Mucosa of descending colon (tissue), 3 donors: ENCODE data around the gene DALRD3. TPM values are rescaled to one million over a fixed set of nuclear protein-coding genes. Genes with fewer than 3 reads are reported as not detected.

Experiments
- ATAC-seq: fragments of 200-7000 bp; cut with Tn5 transposase; one replicate; pipeline ENCODE4 v1.9.1; 2020; ENCODE audit warnings: mild to moderate bottlenecking, moderate library complexity
- DNase-seq, 3 donors: peaks; one replicate each; pipeline ENCODE4 v3.0.0-alpha.2; 2020
- H3K36me3 ChIP-seq: fragments of 200-600 bp; one replicate; pipeline ENCODE4 v1.8.0; 2021; ENCODE audit warnings: low read depth, mild to moderate bottlenecking
- H3K4me1 ChIP-seq: fragments of 200-600 bp; one replicate; pipeline ENCODE4 v1.8.0; 2021; ENCODE audit warnings: low read depth, mild to moderate bottlenecking
- H3K4me3 ChIP-seq: fragments of 200-600 bp; one replicate; pipeline ENCODE4 v1.8.0; 2021; ENCODE audit warnings: mild to moderate bottlenecking
- H3K9me3 ChIP-seq: fragments of 200-600 bp; one replicate; pipeline ENCODE4 v1.8.0; 2021; ENCODE audit warnings: mild to moderate bottlenecking
- CTCF ChIP-seq: fragments of 200-600 bp; IDR thresholded peaks from one replicate; pipeline ENCODE4 v1.8.0; 2022; ENCODE audit warnings: antibody characterized with exemption, mild to moderate bottlenecking
- intact Hi-C, 2 donors: fragments of 100-400 bp; cut with DNase I in 1 of 2; cut with micrococcal nuclease in 1 of 2; formaldehyde crosslinking; loops; one replicate each; pipeline versions ENCODE4 v1.11.0 to v1.11.1; 2022; cut with DNase I, micrococcal nuclease
- microRNA-seq: library from miRNA; unstranded; fragments of <30 nt; microRNA quantifications from one replicate; pipeline ENCODE4, GENCODE V29; 2019
- total RNA-seq, 3 donors: library from RNA; stranded (reverse); fragmentation: NEBNext Ultra II Directional in 2 of 3; extraction: Animal tissue kit (Norgen Biotek cat#: 25700) in 2 of 3; gene quantifications; one replicate each; pipeline versions ENCODE4 v1.2.1 to v1.2.4, GENCODE V29; 2021 to 2023
- donor health status: DM: no; HTN: no; CAD: no; lungs with moderate emphysema.
- donor health status: DM: no; HTN: no; CAD: no.
- donor health status: DM: no; HTN: yes; CAD: no.

The DALRD3 gene
- total RNA-seq, 3 donors from 2014 or later, result 16.7 to 32.7 (median 18.9) TPM

DNA sequence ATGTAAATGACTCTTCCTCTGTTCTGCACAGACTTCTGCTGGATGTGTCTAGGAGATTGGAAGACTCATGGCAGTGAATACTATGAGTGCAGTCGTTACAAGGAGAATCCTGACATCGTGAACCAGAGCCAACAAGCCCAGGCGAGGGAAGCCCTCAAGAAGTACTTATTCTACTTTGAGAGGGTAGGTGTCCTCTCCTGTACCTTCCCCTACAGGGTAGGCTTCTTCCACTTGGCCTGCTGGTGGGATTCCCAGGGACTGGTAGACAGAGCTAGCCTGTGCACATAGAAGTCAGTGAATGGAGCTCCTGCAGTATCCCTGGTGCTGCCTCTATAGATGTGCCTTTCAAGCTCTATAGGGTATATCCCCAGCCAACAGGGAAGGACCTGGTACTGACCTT, 38.9 kb downstream of the DALRD3 start:
- Histone ChIP-seq H3K4me3 (no peak overlapping the region), H3K4me1 (peaks cover 3% of the 10 kb centered on the region), H3K36me3 (peaks cover 16% of the 10 kb centered on the region), H3K9me3 (no peaks in the 10 kb centered on the region)
- intact Hi-C loops, result no loop called here
- ATAC-seq (no peak), DNase-seq (no peak)
- no peak for TF ChIP-seq CTCF

GRCh38 chr3:48974076-48974864, 44.1 kb downstream of the DALRD3 start:
- ATAC-seq (no peak), DNase-seq (no peak)
- intact Hi-C loops, result no loop called here
- no peaks in the 10 kb centered on the region for H3K9me3 ChIP-seq
- no peak for TF ChIP-seq CTCF
- H3K36me3 ChIP-seq, result peaks cover 10% of the 10 kb centered on the region
- no peaks in the 10 kb centered on the region for H3K4me1 ChIP-seq
- H3K4me3 ChIP-seq, result no peak overlapping the region

DNA sequence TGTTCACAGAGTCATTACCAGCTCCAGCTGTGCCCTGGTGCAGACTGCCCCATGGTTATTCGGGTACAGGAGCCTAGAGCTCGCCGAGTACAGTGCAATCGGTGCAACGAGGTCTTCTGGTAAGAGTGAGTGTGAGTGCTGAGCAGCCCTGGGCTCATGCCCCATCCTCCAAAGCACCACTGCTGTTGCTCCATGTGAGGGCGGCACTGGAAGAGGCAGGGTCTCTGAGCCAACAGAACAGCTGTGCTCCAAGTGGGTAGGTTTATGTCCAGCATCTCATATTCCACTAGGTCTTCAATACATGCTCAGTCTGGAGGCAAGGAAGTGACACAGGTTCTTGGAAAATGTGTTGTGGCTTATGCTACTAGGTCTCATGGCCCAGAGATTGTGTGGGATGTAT, 47.8 kb downstream of the DALRD3 start:
- Histone ChIP-seq H3K4me3 (no peak overlapping the region), H3K9me3 (no peaks in the 10 kb centered on the region), H3K36me3 (peaks cover 9% of the 10 kb centered on the region), H3K4me1 (peaks cover 15% of the 10 kb centered on the region)
- no peak for TF ChIP-seq CTCF
- DNase-seq, result no peak
- intact Hi-C loops, result no loop called here
- ATAC-seq, result no peak

DNA sequence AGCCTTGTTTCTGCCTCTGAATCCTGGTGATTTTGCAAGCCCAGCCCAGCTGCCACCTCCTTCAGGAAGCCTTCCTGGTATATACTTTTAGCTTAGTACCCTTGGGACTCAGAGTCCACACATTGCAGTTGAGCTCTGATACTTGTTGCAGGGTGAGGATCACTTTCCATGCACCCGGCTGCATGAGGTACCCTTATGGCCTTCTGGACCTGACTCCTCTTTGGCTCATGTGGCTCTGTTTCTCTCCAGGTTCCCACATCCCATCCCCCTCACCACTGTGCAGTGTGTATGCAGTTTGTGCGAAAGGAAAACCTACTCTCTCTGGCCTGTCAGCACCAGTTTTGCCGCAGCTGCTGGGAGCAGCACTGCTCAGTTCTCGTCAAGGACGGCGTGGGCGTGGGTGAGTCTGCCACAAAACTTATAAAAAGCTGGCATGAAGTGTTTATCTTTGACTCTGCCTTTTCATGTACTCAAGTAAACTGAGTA, 51.5 kb downstream of the DALRD3 start:
- Histone ChIP-seq H3K4me1 (peaks cover 22% of the 10 kb centered on the region), H3K9me3 (no peaks in the 10 kb centered on the region), H3K4me3 (no peak overlapping the region), H3K36me3 (no peaks in the 10 kb centered on the region)
- intact Hi-C loops, result no loop called here
- TF ChIP-seq CTCF, result no peak
- peak; percentile 77 for ATAC-seq
- peak; percentile 66 to 67 (median 67) for DNase-seq

DNA sequence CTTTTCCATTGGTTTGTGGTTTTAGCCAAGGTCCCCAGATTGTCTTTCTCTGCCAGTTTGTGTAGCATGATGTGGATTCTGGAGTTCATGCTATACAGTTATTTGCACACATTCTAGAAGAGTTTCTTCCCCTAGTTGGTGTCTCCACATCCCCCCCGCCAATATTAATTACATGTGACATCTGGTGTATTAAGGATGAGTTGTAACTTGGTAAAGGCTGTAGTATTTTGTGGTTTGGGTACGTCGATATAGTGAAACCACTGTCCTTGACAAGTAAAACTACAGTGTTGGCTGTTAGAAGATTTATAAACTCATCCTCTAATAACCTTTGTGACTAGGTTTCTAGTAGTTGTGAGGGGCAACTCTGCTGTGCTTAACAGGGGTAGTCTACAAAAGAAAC, 52.0 kb downstream of the DALRD3 start:
- ATAC-seq (no peak), DNase-seq (no peak)
- Histone ChIP-seq H3K4me3 (no peak overlapping the region), H3K4me1 (peaks cover 22% of the 10 kb centered on the region), H3K36me3 (no peaks in the 10 kb centered on the region), H3K9me3 (no peaks in the 10 kb centered on the region)
- TF ChIP-seq CTCF, result no peak
- intact Hi-C loops, result no loop called here

Small RNAs within 50 kb of the gene (microRNA-seq; reads per million reads assigned to microRNA genes)
- 11,751 reads per million, percentile 96 among the genes with 10 or more reads in this experiment for gene MIR191
- 4,783 reads per million, percentile 91 among the genes with 10 or more reads in this experiment for gene MIR425

Other genes starting within 250 kb of the DALRD3 start
- 10 to 100 TPM; 53.3 to 76.3 (median 55.6) TPM for gene PRKAR2A, start 170.7 kb downstream of the DALRD3 start, total RNA-seq
- 10 to 100 TPM; 32.7 to 39.0 (median 36.9) TPM for gene SLC25A20, start 119.7 kb downstream of the DALRD3 start, total RNA-seq
- 100 to 1,000 TPM in 1 of 3 donors, 10 to 100 TPM in 2; 73.3 to 109 (median 82.1) TPM for gene ARIH2, start 99.7 kb downstream of the DALRD3 start, total RNA-seq
- 10 to 100 TPM; 40.2 to 60.6 (median 41.4) TPM for gene P4HTM, start 28.3 kb downstream of the DALRD3 start, total RNA-seq
- gene WDR6, start 11.2 kb downstream of the DALRD3 start, total RNA-seq, result 100 to 1,000 TPM in 2 of 3 donors, 10 to 100 TPM in 1; 98.5 to 205 (median 165) TPM
- 10 to 100 TPM; 61.0 to 69.9 (median 63.2) TPM for gene NDUFAF3, start 3.5 kb upstream of the DALRD3 start, total RNA-seq
- 100 to 1,000 TPM; 113 to 146 (median 114) TPM for gene IMPDH2, start 10.8 kb upstream of the DALRD3 start, total RNA-seq
- 100 to 1,000 TPM in 1 of 3 donors, 10 to 100 TPM in 2; 73.0 to 104 (median 86.1) TPM for gene QRICH1, start 75.5 kb upstream of the DALRD3 start, total RNA-seq
- 100 to 1,000 TPM; 235 to 415 (median 373) TPM for gene QARS1, start 86.2 kb upstream of the DALRD3 start, total RNA-seq
- 10 to 100 TPM; 65.7 to 84.7 (median 82.6) TPM for gene USP19, start 102.2 kb upstream of the DALRD3 start, total RNA-seq
- gene LAMB2, start 114.5 kb upstream of the DALRD3 start, total RNA-seq, result 100 to 1,000 TPM in 1 of 3 donors, 10 to 100 TPM in 2; 52.1 to 354 (median 82.0) TPM
- 10 to 100 TPM; 15.2 to 20.7 (median 19.9) TPM for gene CCDC71, start 147.8 kb upstream of the DALRD3 start, total RNA-seq
- gene KLHDC8B, start 153.0 kb upstream of the DALRD3 start, total RNA-seq, result 10 to 100 TPM in 1 of 3 donors, 1 to 10 TPM in 2; 6.3 to 68.4 (median 6.3) TPM